K562 (cell line): ENCODE measurements around the gene DND1. TPM values are rescaled to one million over a fixed set of nuclear protein-coding genes. Genes with fewer than 3 reads are reported as not detected.

Experiments
- ARID3B ChIP-seq: fragments of 250-450 bp; sonication (Bioruptor Pico); IDR thresholded peaks from 2 replicates; pipeline ENCODE4 v1.4.0; 2020; ENCODE audit warnings: borderline replicate concordance
- BHLHE40 ChIP-seq: IDR thresholded peaks from 2 replicates; pipeline ENCODE4 v1.6.1; 2011; ENCODE audit warnings: low read length, improper control_type of control experiment
- ESRRB ChIP-seq: fragments of 250-450 bp; sonication (Bioruptor Pico); IDR thresholded peaks from 2 replicates; pipeline ENCODE4 v1.5.0; 2020; ENCODE audit warnings: mild to moderate bottlenecking, moderate library complexity, borderline replicate concordance
- ETV5 ChIP-seq: sonication (generic); formaldehyde crosslinking; IDR thresholded peaks from 2 replicates; pipeline ENCODE4 v1.4.0; 2020; ENCODE audit warnings: low read depth, mild to moderate bottlenecking, missing genetic modification reagents
- GTF2B ChIP-seq: IDR thresholded peaks from 2 replicates; pipeline ENCODE4 v1.6.1; 2011; ENCODE audit not compliant: insufficient read length; ENCODE audit errors: extremely low read depth
- HMGN3 ChIP-seq: IDR thresholded peaks from 2 replicates; pipeline ENCODE4 v1.6.1; 2011; ENCODE audit warnings: borderline replicate concordance, low read depth, mild to moderate bottlenecking, mixed read lengths, low read length; ENCODE audit not compliant: insufficient read length; ENCODE audit errors: extremely low read depth
- HMGXB4 ChIP-seq: sonication (generic); formaldehyde crosslinking; IDR thresholded peaks from 2 replicates; pipeline ENCODE4 v1.8.1; 2023; ENCODE audit warnings: mild to moderate bottlenecking, missing genetic modification reagents
- KLF1 ChIP-seq: fragments of 450-650 bp; IDR thresholded peaks from 2 replicates; pipeline ENCODE4 v1.6.1; 2016; ENCODE audit warnings: missing genetic modification characterization, missing compliant biosample characterization
- NEUROD1 ChIP-seq: fragments of 150-350 bp; IDR thresholded peaks from 2 replicates; pipeline ENCODE4 v1.6.1; 2014; ENCODE audit warnings: borderline replicate concordance, low read length, low read depth; ENCODE audit not compliant: partially characterized antibody
- POLR2AphosphoS5 ChIP-seq: IDR thresholded peaks from 2 replicates; pipeline ENCODE4 v1.6.1; 2011; ENCODE audit warnings: mild to moderate bottlenecking, low read depth, low read length, moderate library complexity; ENCODE audit not compliant: control insufficient read depth, insufficient read depth
- SRF ChIP-seq, 2 experiments: fragments of 250-450, 450-650 bp in 1 of 2; sonication (Bioruptor Pico) in 1 of 2; sonication (generic) in 1 of 2; formaldehyde crosslinking; IDR thresholded peaks; 2 replicates each; pipeline versions ENCODE4 v1.5.0 to v1.5.1; 2020 to 2022; ENCODE audit warnings: mild to moderate bottlenecking in 1 of 2, missing genetic modification reagents in 1 of 2
- TCF15 ChIP-seq: fragments of 250-450 bp; sonication (Bioruptor Pico); IDR thresholded peaks from 2 replicates; pipeline ENCODE4 v1.8.0; 2022; ENCODE audit warnings: moderate library complexity, mild to moderate bottlenecking, inconsistent platforms
- ZHX1 ChIP-seq: fragments of 150-350 bp; conservative IDR thresholded peaks from 2 replicates; pipeline ENCODE4 v1.6.1; 2014; ENCODE audit warnings: low read length
- ZNF431 ChIP-seq: sonication (generic); formaldehyde crosslinking; IDR thresholded peaks from 2 replicates; pipeline ENCODE4 v1.8.0; 2022; ENCODE audit warnings: mild to moderate bottlenecking, missing genetic modification reagents
- polyA plus RNA-seq, 8 experiments: library from polyadenylated mRNA; depleted of rRNA in 4 of 8; stranded (reverse) in 5 of 8; unstranded in 3 of 8; fragments of >200 nt; fragmentation: Nextera tagmentation in 2 of 8; fragmentation: Illumina TruSeq in 1 of 8; extraction: Ambion mirVana in 2 of 8; extraction: Trizol in 1 of 8; gene quantifications; 2 replicates each; pipeline versions ENCODE4 v1.2.1 to v1.2.3, GENCODE V29; 2011 to 2014; ENCODE audit warnings: inconsistent platforms in 1 of 8, missing spikeins in 1 of 8
- total RNA-seq, 7 experiments: library from RNA; depleted of rRNA in 6 of 7; stranded (reverse); fragments of >200 nt in 6 of 7; fragmentation: Illumina TruSeq in 2 of 7; extraction: Trizol in 2 of 7; gene quantifications; 2 replicates each; pipeline versions ENCODE4 v1.2.1 to v1.2.3, GENCODE V29; 2011 to 2021; ENCODE audit warnings: low replicate concordance in 1 of 7
- TF ChIP-seq, protein P1 (sequence below), 2 experiments: IDR thresholded peaks; 2 replicates each; pipeline ENCODE4 v1.6.1; 2011; ENCODE audit warnings: borderline replicate concordance in 1 of 2, control low read depth in 1 of 2, low read depth in 1 of 2, low read length in 1 of 2, mild to moderate bottlenecking in 1 of 2, mixed read lengths in 1 of 2, moderate library complexity in 1 of 2; ENCODE audit not compliant: insufficient read depth in 1 of 2, insufficient read length in 1 of 2, poor library complexity in 1 of 2, severe bottlenecking in 1 of 2; ENCODE audit errors: extremely low read depth in 1 of 2

The DND1 gene
- total and polyA plus RNA-seq, 9 of the 15 experiments (the other 6 are each of a cell fraction or from before 2014, with no cell fraction given): 0.37 to 2.0 (median 0.90) TPM; not detected in 3

GRCh38 chr5:140690941-140691924 lies 17.9 kb upstream of the DND1 start, which contains the start of the genes HARS1 and HARS2 (continued):
- TF ChIP-seq ZHX1 (no peak), ESRRB (CRISPR knock-in tag) (no peak), POLR2AphosphoS5 (peak; percentile 79), TCF15 (CRISPR knock-in tag) (no peak), BHLHE40 (peak; percentile 48), HMGXB4 (CRISPR knock-in tag) (peak; percentile 64; the same call in 1 of the 2 replicates), SRF (CRISPR knock-in tag; IDR thresholded peaks at IDR 0.05) (peak in 1 of 2 experiments; percentile 61; a peak in 1 of 4 replicates), GTF2B (no peak), ARID3B (CRISPR knock-in tag) (no peak), NEUROD1 (no peak), KLF1 (tag) (0 out of 2 replicates have a peak, but pooled peaks have one; percentile 56), ZNF431 (peak; percentile 84), ETV5 (CRISPR knock-in tag) (peak; percentile 97), HMGN3 (no peak)
- TF ChIP-seq, protein P1, sequence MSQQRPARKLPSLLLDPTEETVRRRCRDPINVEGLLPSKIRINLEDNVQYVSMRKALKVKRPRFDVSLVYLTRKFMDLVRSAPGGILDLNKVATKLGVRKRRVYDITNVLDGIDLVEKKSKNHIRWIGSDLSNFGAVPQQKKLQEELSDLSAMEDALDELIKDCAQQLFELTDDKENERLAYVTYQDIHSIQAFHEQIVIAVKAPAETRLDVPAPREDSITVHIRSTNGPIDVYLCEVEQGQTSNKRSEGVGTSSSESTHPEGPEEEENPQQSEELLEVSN (IDR thresholded peaks at IDR 0.05; ENCODE audit: borderline replicate concordance in 1 of 2, extremely low read depth in 1 of 2, insufficient read depth in 1 of 2, insufficient read length in 1 of 2, low read depth in 1 of 2, low read length in 1 of 2, poor library complexity in 1 of 2, severe bottlenecking in 1 of 2): peak; percentile 66 to 79
